GM12801 (cell line): ENCODE measurements around the gene HECTD4.

Source experiments
- TF ChIP-seq, protein P1 (sequence below): IDR thresholded peaks from one replicate; pipeline ENCODE4 v1.5.1; 2011; ENCODE audit warnings: control low read depth; ENCODE audit not compliant: insufficient read length; ENCODE audit errors: extremely low read depth

HECTD4 gene

DNA sequence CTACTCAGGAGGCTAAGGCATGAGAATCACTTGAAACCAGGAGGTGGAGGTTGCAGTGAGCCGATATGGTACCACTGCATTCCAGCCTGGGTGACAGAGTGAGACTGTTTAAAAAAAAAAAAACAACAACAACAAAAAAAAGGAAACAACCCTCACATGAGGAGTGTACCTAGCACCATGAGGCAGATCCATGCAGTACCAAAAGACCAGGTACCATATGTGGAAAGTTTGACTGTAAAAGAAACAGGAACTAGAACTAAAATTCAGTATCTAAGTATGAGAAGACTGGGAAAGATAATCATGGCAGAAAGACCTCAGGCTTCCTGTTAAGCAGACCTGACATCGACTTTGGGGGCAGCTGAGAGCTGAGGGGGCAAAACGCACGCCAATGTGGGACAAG, 201.8 kb downstream of the HECTD4 start:
- TF ChIP-seq, protein P1, sequence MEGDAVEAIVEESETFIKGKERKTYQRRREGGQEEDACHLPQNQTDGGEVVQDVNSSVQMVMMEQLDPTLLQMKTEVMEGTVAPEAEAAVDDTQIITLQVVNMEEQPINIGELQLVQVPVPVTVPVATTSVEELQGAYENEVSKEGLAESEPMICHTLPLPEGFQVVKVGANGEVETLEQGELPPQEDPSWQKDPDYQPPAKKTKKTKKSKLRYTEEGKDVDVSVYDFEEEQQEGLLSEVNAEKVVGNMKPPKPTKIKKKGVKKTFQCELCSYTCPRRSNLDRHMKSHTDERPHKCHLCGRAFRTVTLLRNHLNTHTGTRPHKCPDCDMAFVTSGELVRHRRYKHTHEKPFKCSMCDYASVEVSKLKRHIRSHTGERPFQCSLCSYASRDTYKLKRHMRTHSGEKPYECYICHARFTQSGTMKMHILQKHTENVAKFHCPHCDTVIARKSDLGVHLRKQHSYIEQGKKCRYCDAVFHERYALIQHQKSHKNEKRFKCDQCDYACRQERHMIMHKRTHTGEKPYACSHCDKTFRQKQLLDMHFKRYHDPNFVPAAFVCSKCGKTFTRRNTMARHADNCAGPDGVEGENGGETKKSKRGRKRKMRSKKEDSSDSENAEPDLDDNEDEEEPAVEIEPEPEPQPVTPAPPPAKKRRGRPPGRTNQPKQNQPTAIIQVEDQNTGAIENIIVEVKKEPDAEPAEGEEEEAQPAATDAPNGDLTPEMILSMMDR = no peak

DNA sequence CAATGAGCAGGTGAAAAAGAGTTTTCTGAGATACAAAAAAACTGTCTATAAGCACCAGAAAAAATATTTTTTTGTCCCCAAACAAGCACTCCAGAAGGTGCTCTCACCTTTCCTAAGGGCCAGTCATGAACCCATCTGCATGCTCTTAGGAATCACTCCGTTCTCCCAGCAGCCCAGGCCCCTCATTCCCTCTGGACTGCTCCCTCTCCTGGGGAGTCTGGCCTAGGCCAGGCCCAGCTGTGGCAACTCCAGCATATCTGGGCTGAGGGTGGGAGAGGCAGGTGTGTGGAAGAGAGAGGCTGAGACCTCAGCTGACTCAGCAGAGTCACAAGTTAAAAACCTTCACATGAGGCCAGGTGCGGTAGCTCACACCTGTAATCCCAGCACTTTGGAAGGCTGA, 202.3 kb downstream of the HECTD4 start:
- TF ChIP-seq, protein P1 = no peak

DNA sequence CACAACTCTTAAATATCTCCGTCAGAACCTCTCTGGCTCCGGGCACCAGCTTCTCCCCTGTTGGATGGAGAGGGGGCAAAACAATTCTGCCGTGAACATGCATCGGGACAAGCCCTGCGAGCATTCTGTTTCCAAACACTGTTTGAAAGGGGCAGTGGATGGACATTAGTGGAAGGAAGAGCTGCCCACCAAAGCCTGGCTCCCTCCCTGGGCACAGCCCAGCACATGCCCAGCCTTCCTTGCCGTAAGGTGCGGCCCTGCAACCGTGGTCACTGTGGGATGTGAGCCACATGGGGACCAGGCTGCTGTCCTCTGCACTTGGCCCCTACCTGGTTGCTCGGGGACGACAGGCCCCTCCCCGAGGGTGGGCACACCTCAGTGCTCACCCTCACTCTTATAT, 202.9 kb downstream of the HECTD4 start:
- TF ChIP-seq, protein P1 = no peak

DNA sequence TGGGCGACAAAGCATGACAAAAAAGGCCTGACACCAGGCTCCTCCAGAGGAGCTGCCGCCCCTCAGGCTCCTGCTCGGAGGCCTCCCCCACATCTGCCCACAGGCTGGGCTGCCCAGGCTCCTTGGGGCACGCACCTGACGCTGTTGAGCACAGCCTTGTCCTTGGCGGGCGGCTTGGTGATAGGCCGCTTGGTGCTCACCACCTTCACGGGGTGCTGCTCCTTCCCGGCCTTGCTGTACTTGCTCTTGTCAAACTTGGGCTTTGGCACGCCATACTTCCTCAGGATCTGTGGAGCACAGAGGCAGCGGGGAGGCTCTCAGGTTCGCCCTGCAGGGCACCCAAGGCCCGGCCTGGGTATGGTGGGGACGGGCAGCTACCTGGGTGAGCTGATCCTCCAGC, 203.4 kb downstream of the HECTD4 start:
- TF ChIP-seq, protein P1 = no peak

DNA sequence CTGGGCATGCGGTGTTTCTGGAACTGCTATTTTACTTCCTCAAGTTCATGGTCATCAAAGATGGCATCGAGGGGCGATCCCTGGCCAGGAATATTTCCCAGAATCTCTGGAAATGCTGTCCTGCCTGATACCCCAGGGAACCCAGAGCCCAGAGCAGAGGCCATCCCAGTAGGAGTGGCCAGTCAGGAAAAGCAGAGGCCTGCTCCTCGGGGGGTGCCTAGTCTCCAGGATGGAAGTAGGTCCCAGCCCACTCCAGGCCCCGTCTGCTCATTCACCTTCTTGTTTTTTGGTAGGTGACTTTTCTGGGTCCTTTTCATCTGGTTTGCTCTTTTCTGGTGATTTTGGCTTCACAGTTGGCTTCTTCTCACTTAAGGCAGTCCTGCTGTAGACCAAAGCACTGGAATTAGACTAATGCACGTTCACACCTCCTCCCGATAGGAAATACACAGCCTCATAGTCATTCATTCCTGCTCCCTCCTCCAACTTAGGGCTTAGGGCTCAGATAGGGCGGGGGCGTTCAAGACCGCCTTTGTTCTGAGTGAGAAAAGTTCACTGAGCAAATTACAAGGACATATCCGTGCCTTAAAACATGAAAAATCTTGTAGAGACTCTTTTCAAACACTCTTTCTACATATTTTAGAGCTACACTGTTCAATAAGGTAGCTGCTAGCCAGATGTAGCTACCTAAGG, 205.8 kb downstream of the HECTD4 start:
- TF ChIP-seq, protein P1 = no peak

DNA sequence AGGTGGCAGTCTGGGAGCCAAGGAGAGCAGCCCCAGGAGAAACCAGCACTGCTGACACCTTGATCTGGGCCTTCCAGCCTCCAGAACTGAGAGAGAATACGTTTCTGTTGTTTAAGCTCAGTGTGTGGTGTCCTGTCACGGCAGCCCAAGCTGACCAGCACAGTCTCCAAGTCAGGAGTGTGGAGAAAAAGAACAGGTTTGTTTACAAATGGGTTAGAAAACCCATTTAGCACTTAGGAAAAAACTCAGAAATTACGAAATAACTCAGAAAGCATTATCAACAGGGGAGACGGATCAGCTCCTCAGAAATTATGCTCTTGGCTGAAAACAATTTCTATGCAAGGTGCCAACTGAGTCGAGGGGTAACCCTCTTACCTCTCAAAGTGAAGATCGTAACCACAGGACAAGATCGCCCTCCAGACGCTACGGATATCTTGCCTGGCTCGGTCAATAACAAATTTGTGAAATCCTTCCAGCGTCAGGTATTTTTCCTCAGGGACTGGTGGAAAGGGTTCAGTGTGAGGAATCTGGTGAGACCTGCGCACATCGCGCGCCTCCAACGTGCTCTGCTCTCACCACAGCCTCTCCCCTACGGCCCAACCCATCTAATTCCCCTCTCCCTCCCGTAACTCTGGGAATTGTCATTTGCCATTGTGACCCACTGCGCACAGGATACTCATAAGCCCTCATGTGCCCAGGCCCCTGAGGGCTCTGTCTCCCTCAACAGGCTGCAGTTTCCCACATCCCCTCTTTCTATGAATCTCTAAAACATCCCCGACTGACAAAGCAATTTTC, 206.7 kb downstream of the HECTD4 start:
- TF ChIP-seq, protein P1 = no peak

DNA sequence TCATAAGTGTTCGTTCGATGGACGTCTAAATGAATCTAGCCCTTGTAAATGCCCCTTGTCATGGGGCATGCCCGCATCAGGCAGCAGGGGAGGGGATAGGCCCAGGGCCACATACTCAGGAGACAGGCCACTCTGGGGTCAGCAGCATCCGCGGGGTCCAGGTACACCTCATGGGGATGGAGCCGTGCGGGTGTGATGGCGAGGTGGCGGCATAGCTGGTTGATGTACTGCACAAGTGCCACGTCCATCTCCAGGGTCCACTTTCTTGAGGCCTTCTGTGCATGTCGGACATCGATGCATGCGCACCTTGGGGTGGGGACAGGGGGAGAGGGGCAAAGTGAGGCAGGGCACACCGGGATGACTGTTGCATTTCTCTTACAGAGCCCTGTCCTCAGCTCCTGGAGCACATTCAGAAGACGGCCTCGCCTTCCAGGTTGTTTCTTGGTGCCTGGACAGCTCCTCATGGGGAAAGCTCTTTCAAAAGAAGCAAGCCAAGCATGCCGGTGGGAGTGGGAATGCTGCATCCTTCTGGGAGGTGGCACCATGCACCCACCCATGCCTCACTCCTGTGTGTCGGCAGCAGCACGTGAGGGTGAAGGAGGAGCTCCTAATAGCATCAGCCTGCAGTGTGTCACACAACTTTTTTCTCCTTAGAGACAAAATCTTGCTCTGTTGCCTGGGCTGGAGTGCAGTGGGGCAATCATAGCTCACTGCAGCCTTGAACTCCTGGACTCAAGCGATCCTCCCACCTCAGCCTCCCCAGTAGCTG, 209.5 kb downstream of the HECTD4 start:
- TF ChIP-seq, protein P1 = no peak
